A673 (cell line): ENCODE data around the gene RPGRIP1.

ENCODE experiments used
- CTCF ChIP-seq: fragments of 300-800, 200-600 bp; sonication (generic); conservative IDR thresholded peaks from 2 replicates; pipeline ENCODE4 v1.5.1; 2017; ENCODE audit warnings: low read depth, mild to moderate bottlenecking, antibody characterized with exemption, low read length, moderate library complexity, mixed read lengths
- EZH2 ChIP-seq: fragments of 200-600 bp; sonication (generic); IDR thresholded peaks from 2 replicates; pipeline ENCODE4 v1.6.1; 2017; ENCODE audit warnings: borderline replicate concordance, low read depth, mild to moderate bottlenecking, mixed read lengths, antibody characterized with exemption, low read length; ENCODE audit not compliant: poor library complexity, severe bottlenecking

DNA sequence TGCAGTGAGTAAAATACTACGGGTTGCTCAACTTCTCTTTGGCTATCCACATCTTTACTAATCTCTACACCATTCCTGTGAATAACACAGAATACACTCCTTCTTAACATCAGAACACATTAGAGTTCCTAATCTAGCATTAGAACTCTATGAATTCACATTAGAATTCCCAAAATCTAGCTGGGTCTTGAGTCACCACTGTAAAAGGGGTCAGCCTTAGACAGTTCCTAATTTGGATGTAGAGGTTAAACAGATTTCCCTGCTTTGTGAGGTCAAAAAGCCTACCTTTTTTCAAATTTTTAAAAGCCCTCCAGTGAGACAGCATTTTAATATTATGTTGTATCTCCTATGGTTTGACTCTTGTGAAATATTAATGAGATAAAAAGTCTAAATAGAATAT lies 18.1 kb upstream of the RPGRIP1 start:
- TF ChIP-seq CTCF: no peak
- no peak for TF ChIP-seq EZH2
